ENCODE measurements around the gene PALD1.

The PALD1 gene

DNA sequence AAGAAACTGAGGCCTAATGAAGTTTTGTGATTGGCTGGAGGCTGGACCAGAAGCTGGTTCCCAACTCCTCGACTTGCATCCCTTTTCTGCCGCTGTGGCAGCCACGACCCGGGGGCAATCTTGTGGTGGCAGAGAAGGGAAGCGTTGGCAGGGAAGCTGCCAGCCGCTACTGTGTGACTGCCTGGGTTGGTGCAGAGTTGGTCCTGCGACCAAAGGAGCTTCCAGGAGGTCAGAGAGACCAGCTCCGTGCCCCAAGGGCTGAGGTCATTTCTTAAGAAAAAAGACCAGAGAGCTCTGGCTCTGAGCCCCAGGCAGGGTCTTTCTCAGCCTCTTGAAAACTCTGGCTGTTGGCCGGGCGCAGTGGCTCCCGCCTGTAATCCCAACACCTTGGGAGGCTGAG is 76.8 kb downstream of the PALD1 start:
- TF ChIP-seq POLR2A (IDR thresholded peaks at IDR 0.05; ENCODE audit: low read depth, low read length) (no peak), POLR2AphosphoS5 (IDR thresholded peaks at IDR 0.05; ENCODE audit: low read depth, low read length) (no peak), TAF1 (IDR thresholded peaks at IDR 0.05; ENCODE audit: borderline replicate concordance, low read depth, low read length) (no peak)
- FAIRE-seq: no peak
- DNase-seq (ENCODE audit: insufficient read length): no peak

DNA sequence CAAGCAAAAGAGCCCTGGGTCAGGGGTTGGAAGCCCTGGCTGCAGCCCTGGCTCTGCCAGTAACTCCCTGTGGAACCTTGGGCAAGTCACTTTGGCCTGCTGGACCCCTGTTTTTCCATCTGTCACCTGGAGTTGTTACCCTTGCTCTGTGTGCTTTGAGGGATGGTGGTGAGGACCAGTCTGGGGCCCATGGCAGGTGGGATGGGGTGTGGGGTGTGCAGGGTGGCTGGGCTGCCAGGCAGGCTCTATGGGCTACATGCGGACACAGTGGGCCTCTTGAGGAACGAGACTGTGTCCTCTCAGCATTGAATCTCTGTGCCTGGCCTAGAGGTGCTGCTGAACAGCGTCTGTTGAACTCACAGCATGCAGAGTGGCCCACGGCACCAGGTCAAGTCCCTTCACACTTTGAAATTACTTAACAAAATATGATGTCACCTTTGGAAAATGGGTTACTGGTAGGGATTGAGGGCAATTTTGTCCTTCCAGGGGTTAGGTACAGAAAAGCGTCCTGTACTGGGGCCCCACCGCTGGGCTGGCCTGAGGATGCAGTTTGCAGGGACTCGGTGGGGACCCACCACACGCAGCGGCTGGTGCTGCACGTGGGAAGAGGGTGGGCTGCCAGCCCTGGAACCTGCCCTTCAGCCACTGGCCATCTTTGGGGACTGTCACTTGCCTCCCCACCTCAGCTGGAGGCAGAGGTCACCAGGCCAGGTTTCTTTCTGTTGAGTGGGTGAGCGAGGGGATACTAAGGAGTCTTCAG is 78.7 kb downstream of the PALD1 start:
- no peak for TF ChIP-seq POLR2A (IDR thresholded peaks at IDR 0.05; ENCODE audit: low read depth, low read length)
- no peak for TF ChIP-seq POLR2AphosphoS5 (IDR thresholded peaks at IDR 0.05; ENCODE audit: low read depth, low read length)
- no peak for TF ChIP-seq TAF1 (IDR thresholded peaks at IDR 0.05; ENCODE audit: borderline replicate concordance, low read depth, low read length)

DNA sequence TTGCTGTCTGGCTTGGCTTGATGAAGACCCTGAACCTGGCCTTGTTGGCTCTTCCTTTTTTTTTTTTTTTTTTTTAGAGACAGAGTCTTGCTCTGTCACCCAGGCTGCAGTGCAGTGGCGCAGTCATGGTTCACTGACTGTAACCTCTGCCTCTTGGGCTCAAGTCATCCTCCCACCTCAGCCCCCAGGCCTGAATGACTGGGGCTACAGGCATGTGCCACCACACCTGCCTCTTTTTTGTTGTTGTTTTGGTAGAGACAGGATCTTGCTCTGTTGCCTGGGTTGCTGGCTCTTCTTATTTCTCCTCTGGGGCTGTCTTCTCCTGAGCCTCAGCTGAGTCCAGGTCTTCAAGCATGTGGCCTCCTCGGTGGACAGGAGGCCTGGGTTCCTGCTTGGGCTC is 79.3 kb downstream of the PALD1 start:
- no peak for DNase-seq (ENCODE audit: insufficient read length)
- TF ChIP-seq POLR2A (IDR thresholded peaks at IDR 0.05; ENCODE audit: low read depth, low read length) (no peak), POLR2AphosphoS5 (IDR thresholded peaks at IDR 0.05; ENCODE audit: low read depth, low read length) (no peak), TAF1 (IDR thresholded peaks at IDR 0.05; ENCODE audit: borderline replicate concordance, low read depth, low read length) (no peak)
- FAIRE-seq: no peak

More for the DNA sequence above, 78.7 kb downstream of the PALD1 start:
- DNase-seq (ENCODE audit: insufficient read length) (no peak), FAIRE-seq (no peak)

DNA sequence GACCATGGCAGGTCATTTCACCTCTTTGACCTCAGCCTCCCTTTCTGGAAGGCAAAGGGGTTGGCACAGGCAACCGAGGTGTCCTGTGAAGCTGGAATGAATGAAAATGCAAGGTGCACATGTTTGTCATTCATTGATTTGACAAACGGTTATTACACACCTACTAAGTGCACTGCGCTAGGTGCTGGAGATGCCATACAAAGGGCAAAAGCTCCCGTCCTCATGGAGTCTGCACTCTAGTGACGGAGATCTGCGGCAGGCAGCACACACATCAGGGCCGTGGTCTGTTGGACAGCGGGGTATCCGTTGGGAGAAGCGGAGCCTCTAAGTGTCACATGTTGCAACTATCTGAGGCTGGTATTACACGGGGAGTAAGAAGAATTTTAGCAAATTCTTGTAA is 79.7 kb downstream of the PALD1 start:
- no peak for DNase-seq (ENCODE audit: insufficient read length)
- no peak for FAIRE-seq
- TF ChIP-seq POLR2AphosphoS5 (IDR thresholded peaks at IDR 0.05; ENCODE audit: low read depth, low read length) (no peak), POLR2A (IDR thresholded peaks at IDR 0.05; ENCODE audit: low read depth, low read length) (no peak)

DNA sequence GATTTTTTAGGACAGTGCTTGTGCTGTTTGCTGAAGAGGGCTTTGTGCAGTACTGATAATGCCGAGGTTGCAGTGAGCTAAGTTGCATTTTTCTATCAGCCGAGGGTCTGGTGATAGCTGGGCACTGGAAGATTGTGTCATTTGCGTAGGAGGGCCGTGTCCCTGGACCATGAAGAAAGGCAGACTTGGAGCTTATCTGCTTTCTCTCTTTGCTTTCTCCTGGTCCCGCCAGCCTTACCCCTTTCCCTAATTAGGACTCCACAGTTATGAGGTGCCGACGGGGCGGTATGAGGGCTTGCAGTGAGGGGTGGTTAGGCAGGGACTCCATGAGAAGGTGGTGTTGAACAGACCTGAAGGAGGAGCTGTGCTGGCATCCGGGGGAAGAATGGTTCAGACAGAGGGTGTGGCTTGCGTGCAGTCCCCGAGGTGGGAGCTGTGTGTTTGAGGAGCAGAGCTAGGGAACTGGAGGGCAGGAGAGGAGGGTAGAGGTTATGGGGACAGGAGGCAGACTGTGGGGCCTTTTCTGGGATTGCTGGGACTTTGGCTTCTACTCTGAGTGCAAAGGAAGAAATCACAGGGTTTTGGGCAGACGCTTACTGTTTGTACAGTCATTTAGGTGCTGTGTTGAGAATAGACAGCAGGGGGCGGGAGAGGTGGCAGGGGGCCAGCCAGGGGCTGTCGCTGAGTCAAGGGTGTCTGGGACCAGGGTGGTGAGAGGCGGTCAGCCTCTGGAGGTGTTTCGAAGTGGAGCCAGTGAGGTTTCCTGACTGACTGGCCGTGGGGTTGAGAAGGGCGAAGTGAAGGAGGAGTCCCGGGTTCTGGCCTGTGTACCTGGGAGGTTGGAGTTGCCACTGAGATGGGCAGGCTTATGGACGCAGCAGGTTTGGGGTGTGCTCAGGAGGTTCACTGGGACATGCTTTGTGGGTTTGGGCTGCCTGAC is 80.6 kb downstream of the PALD1 start:
- DNase-seq (ENCODE audit: insufficient read length): peak; percentile 56
- peak; percentile 21 for FAIRE-seq

DNA sequence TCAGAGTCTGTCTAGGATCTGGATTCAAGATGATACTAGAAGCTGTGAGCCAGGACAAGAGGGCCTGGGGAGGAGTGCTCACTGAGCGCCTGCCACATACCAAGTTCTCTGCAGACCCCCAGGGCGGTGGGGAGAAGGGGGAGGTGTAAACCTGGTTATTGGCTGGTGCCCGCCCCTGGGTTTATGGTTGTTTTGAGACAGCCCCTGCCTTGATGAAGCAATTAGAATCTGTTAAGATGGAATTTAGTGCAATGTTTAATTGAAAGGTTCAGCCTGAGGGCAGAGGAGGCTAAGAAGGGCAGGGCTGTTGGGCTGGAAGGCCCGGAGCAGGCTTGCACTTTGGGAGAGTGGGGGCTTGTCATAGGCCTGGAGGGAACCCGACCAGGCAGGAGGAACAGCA is 81.3 kb downstream of the PALD1 start:
- FAIRE-seq: no peak
- TF ChIP-seq POLR2AphosphoS5 (IDR thresholded peaks at IDR 0.05; ENCODE audit: low read depth, low read length) (no peak), POLR2A (IDR thresholded peaks at IDR 0.05; ENCODE audit: low read depth, low read length) (no peak), TAF1 (IDR thresholded peaks at IDR 0.05; ENCODE audit: borderline replicate concordance, low read depth, low read length) (no peak)
- no peak for DNase-seq (ENCODE audit: insufficient read length)

More for the DNA sequence above, 80.6 kb downstream of the PALD1 start:
- TF ChIP-seq POLR2A (IDR thresholded peaks at IDR 0.05; ENCODE audit: low read depth, low read length) (no peak), TAF1 (IDR thresholded peaks at IDR 0.05; ENCODE audit: borderline replicate concordance, low read depth, low read length) (no peak), POLR2AphosphoS5 (IDR thresholded peaks at IDR 0.05; ENCODE audit: low read depth, low read length) (no peak)

DNA sequence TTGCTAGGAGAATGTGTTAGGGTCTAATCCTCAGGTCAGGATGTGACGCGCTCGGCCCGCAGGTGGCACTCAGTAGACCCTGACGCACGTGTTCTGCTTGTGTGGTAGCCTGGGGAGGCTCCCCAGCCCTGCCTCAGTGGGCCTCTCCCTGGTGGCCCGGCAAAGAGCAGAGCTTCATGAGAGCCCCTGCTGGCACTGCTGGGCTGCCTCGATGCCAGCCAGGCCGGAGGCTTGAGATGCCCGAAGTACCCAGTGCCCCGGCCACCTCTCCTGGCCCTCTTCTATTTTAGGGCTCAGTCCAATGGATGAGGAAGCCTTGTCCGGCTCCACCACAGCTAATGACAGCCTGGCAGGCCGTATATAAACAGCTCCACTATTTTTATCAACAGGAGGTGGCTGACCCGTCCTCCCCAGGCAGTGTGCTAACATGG is 82.0 kb downstream of the PALD1 start:
- no peak for FAIRE-seq
- DNase-seq (ENCODE audit: insufficient read length): no peak
- TF ChIP-seq POLR2A (IDR thresholded peaks at IDR 0.05; ENCODE audit: low read depth, low read length): no peak

DNA sequence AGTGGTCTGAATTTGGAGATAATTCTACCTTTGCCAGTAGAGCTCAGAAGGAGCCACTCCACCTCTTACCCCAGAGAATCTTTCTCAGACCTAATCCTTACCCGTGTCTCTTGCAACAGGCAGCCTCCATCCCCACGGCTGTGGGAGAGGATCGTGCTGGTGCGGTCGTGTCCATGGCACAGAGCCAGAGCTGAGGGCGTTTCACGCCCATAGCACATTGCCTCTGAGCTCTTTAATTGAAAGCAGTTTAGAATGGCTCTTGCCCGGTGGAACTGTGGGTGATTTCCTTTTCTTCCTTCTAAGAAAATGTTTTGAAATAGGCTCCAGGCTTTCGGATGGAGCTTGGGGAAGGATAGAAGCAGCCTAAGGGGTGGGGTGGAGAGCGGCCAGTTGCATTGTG is 82.5 kb downstream of the PALD1 start:
- FAIRE-seq: no peak
- no peak for DNase-seq (ENCODE audit: insufficient read length)

DNA sequence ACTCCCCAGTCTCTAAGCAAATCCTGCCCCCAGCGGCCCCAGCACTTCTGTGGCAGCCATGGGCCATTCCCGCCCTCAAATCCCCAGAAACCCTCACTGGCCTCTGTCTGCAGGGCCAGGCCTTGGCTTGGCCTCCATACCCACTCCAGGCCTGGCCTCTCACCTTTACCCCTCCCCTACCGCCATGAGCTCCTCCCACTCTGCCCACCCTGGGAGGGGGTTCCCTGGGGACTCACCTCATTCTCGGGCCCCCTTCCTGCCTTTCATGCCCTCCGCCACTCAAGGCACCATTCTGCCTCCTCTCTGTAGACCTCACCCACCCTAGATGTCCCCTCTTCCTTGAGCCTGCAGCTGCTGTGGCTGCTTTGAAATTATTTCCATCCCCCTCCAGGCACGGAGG is 83.0 kb downstream of the PALD1 start:
- DNase-seq (ENCODE audit: insufficient read length): no peak
- FAIRE-seq: no peak
- TF ChIP-seq POLR2A (IDR thresholded peaks at IDR 0.05; ENCODE audit: low read depth, low read length) (no peak), POLR2AphosphoS5 (IDR thresholded peaks at IDR 0.05; ENCODE audit: low read depth, low read length) (no peak), TAF1 (IDR thresholded peaks at IDR 0.05; ENCODE audit: borderline replicate concordance, low read depth, low read length) (no peak)

More for the DNA sequence above, 82.5 kb downstream of the PALD1 start:
- TF ChIP-seq POLR2AphosphoS5 (IDR thresholded peaks at IDR 0.05; ENCODE audit: low read depth, low read length) (no peak), POLR2A (IDR thresholded peaks at IDR 0.05; ENCODE audit: low read depth, low read length) (no peak), TAF1 (IDR thresholded peaks at IDR 0.05; ENCODE audit: borderline replicate concordance, low read depth, low read length) (no peak)

DNA sequence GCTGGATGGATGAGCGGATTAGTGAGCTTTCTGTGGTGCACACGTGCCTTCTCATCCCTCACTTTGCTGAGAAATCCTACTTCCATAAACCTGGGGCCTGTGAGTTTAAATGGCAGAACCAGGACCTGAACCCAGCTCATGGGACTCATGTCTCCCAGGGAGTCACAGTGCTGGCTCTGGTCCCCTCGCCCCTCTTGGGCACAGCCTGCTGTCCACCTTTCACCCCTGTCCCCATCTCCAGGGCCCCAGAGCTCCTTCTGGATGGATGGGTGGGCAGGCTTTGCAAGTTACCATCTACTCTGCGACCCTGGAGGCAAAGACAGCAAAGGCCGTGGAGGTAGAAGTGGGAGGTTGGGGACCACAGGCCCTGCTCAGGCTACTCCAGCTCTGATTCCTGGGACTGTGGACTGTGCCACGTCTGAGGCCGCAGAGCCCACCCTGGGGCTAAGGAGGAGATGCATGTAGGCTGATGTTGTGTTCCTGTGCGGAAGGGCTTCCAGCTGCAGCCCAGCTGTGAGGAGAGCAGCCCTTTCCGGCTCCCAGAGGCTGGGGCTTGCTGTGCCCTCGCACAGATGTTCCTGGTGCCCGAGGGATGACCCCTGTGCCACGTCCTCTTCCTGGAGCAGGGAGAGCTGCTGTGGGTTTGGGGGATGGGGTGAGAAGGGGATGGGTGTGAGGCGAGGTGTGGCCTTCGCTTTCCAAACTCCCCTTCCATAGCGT is 83.6 kb downstream of the PALD1 start:
- FAIRE-seq: no peak
- TF ChIP-seq TAF1 (IDR thresholded peaks at IDR 0.05; ENCODE audit: borderline replicate concordance, low read depth, low read length) (no peak), POLR2AphosphoS5 (IDR thresholded peaks at IDR 0.05; ENCODE audit: low read depth, low read length) (no peak), POLR2A (IDR thresholded peaks at IDR 0.05; ENCODE audit: low read depth, low read length) (no peak)
- DNase-seq (ENCODE audit: insufficient read length): no peak

DNA sequence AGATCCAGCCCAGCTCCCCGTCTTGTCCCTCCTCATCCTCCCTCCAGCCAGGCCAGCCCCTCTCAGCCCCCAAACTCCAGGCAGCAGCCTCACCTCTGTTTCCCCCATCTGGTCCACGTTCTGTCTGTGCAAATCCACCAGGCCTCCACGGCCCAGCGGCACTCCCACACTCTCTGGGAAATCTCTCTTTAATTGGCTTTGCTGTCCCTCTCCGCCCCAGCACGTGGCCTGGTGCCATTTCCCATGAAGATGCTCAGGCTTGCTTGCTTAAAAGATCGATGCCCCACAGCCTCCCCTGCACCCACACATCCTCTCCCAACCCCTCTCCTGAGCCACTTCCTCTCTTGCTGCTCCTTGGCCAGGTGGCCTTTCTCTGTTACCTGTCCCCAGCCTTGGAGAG is 84.7 kb downstream of the PALD1 start:
- FAIRE-seq (no peak), DNase-seq (ENCODE audit: insufficient read length) (no peak)
- TF ChIP-seq POLR2A (IDR thresholded peaks at IDR 0.05; ENCODE audit: low read depth, low read length): no peak
- no peak for TF ChIP-seq POLR2AphosphoS5 (IDR thresholded peaks at IDR 0.05; ENCODE audit: low read depth, low read length)
- no peak for TF ChIP-seq TAF1 (IDR thresholded peaks at IDR 0.05; ENCODE audit: borderline replicate concordance, low read depth, low read length)

Data from GM12892 (cell line).